EL (cell line): Measurements from ENCODE around the gene NFYC.
A peak's percentile ranks its signal among the peaks of the same experiment; 100 is the strongest.
"Not testable (repeated sequence)": the region's sequence is repeated elsewhere in the genome, so short reads cannot be mapped to it uniquely, and the experiment has no call there.

Experiments used
- DNase-seq: peaks from one replicate; pipeline ENCODE4 v3.0.0-alpha.2; 2016

The NFYC gene

GRCh38 chr1:40665335-40666171 is 26.0 kb upstream of the NFYC start, which contains the start of gene RIMS3:
RIMS3 (minus strand) TSS chr1:40665682; CDS start chr1:40641925, 23,757 bp downstream.
- peak; percentile 67 for DNase-seq

DNA sequence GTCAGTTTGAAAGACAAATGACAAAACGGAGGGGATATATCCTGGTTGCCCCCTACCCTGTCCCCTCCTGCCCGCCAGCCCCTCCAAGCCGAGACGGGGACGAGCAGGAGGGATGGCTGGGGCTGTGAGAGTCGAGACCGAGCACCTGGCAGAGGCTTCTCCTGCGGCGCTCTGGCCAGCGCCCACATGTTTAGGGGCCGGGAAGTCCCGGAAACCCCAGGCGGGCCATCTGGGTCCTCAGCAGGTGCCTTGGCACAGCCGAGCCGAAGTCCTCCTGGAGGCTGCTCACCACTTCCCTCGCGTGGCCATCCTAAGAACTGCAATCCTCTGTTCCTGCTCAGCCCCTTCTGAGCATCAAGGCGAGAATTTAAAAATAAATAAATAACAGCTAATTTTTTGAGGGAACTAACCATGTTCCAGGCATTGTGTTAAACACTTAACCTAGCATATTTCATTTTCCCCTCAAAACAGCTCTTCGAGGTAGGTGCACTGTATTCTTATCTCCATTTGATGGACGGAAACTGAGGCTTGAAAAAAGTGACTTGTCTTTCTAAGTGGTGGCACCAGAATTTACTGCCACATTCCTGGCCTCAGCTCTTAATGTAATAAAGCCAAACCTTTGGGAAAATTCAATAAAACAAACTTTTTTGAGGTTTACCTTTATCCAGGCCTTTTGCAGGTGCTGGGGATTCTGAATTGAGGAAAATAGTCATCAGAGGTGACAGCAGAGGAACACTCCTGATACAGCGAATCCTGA is 22.6 kb upstream of the NFYC start:
- peak; percentile 65 for DNase-seq

DNA sequence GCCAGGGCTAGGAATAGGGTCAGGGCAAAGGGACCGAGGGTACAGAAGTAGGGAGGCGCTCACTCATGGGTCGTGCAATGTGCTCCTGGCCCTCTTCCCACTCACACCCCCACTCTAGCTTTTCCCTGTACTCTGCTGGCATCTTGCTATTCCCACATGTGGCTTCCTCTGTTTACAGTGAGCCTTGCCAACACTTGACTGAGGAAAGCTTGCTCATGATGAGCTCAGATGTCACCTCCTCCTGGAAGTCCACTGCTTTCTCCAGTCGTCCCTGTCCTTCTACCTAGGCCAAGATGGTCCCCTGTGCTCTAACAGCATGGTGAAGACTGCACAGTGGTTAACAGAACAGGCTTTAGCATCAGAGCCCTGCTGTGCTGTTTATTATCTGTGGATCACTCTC is 18.1 kb upstream of the NFYC start:
- no peak for DNase-seq

DNA sequence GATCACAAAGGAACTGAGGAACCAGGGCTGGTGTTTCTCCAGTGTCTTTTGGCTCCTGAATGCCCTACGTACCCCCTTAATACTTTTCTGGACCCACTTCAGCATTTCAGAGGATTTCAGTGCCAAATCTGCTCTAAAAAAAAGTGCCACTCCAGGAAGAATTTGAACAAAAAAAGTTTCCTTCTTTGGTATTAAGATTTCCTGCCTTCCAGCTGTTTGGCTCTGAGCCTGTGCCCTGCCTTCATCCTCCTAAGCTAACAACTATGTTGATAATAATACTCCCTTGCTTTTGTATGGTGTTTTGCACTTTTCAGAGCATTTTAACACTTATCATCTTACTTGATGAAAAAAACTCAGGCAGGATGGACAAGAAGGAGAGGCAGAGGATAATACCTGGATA is 15.0 kb upstream of the NFYC start:
- no peak for DNase-seq

DNA sequence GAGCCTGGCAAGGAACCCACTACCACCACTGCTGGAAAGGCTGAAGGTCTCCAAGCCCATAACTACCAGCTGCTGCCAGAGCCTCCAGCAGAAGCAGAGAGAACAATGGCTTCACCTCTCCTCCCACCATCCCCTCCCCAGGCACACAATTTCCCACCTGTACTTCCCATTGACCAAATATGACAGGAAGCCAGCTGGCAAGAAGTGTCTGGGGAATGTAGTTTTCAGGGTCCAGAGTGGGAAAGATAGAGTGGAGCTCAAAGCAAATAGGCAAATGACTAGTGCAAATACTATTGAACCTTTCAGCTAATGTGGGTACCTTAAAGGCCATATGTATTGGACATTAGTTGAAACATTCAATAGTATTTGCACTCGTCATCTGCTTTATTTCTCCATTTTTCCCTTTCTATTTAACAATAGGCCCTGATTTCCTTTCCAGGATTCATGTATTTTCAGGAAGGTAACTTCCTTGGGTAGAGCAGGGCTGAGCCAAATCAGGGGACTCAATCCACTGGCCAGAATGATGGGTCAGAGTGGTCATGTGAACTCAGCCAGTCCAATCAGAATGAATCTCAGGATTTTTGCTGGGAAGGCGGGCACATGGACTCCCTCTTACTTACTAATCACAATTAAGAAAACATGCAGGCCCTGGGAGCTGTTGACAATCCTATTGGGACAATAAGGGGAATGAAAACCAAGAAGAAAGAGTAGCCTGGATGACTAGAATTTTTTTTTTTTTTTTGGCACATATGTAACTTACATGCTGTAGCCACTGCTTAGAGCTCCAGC is 12.1 kb upstream of the NFYC start:
- no peak for DNase-seq

GRCh38 chr1:40684669-40685068 is 6.8 kb upstream of the NFYC start:
- no peak for DNase-seq

DNA sequence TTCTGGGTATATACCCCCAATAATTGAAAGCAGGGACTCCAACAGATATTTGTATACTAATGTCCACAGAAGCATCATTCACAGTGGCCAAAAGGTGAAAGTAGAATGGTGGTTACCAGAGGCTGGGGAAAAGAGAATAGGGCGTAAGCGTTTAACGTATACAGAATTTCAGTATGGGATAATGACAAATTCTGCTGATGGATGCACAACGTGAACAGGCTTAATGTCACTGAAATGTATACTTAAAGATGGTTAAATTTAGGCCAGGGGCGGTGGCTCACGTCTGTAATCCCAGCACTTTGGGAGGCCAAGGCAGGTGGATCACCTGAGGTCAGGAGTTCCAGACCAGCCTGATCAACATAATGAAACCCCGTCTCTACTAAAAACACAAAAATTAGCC is 4.4 kb upstream of the NFYC start:
- DNase-seq: no peak

- DNase-seq: no peak
Measured at GRCh38 chr1:40687661-40688060, 3.8 kb upstream of the NFYC start.

DNA sequence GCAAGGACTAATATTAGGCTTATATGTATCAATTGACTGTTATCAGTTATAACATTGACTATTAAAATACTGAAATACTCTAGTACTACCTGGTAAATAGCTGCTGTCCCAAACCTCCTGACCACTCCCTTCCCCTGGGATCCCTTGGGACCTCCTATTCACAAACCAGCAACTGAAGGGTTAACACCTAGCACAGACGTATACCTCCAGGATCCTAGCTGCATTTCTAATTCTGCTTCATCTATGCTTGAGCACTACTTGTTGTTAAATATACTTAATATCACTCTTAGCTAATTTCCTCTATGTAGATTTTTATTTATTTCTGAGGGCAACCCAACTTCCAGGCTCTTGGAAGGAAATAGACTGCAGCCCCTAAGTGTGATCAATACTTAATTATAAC is 1.8 kb upstream of the NFYC start:
- no peak for DNase-seq

- no peak for DNase-seq
Measured at GRCh38 chr1:40690771-40691537, 550 bp upstream of the NFYC start.

DNA sequence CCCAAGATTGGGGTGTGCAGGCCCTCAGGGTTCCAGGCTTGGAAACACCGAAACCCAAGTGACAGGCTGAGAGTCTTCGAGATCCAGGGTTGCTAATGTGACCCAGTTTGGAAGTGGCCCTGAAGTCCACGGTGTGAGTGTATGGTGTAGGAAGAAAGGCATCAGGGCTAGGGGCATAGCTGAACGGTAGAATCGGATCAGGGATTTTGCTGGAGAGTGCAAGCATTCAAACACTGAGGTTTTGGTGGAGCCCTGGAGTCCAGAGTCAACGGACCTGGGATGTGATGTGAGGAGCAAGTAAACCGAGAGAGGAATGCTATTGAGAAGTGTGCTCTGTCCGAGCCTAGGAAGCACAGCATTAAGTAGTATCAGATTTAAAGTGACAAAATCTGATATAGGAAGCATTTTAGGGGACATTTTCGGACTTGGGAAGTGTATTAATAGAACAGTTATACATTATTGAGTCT is 958 bp downstream of the NFYC start:
- DNase-seq: no peak

DNA sequence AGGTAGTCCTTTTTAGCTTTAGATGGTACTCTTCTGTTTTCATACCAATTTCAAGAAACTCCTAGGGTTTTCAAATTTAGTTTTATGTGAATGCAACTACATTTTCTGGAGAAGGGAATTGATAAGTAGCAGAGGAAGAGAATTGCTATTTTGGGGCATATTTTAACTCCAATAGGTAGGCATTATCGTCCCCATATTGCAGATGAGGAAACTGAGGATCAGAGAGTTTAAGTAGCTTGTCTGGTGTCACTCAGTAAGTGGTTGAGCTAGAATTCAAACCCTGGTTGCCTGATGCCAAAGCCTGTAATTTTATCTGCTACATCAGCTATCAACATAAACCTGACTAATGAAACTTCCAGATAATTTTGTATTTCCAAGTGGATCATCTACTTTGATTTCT is 1.9 kb downstream of the NFYC start:
- no peak for DNase-seq

DNA sequence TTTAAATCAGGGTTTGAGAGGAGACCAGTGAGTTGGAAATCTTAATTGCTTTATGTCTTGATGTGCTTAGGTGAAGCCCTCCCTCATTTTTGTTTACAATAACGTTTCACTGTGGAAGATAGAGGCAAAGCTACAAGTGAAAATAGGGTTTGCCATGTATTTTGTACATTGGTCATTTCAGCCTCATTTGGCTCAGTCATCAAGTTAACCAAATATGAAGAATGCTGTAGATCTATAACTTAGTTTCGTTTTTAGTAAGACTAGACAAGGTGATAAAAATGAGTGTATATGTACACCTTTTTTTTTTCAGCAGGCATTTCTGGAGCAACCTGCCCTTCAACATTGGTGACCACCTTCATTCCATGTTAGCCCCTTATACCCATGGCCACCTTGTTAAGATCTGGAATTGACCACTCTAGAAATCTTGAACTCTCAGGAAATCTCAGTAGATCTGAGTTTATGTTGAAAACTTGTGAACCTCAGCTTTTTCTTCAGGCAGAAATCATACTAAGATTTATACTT is 2.9 kb downstream of the NFYC start:
- DNase-seq: no peak

DNA sequence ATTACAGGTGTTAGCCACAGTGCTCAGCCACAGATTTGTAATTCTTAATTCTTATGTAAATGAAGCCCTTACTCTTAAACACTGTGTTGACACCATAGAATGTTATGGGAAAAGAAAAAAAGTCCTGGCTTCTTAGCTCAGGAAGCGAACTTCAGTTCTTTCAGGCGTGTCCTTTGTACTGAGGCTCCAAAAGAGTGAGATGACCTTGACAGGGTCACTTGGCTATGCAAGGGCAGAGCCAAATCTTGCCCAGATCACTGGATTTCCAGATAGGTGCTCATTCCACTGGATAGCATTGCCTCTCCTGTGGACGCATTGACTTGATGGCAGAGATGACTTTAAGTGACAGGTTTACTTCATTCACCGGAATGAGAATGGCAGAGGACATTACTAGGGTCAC is 4.8 kb downstream of the NFYC start:
- no peak for DNase-seq

DNA sequence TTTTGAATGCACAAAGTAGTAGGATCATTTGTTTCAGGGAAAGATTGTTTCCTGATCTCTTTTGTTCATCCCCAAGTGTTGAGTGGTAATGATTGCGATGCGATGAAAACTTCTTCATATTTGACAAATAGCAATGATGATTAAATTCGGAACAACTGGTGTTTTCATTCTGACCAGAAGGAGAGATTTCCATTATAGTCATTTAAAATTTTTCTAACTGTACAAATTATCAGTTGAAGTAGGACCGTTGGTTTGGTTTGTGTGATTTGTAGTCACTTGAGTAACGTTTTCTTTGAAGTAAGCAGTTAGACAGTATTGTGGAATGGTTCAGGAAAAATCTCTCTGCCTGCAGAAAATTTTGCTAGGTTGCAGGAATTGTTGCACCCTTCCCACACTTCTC is 5.9 kb downstream of the NFYC start:
- DNase-seq: no peak

DNA sequence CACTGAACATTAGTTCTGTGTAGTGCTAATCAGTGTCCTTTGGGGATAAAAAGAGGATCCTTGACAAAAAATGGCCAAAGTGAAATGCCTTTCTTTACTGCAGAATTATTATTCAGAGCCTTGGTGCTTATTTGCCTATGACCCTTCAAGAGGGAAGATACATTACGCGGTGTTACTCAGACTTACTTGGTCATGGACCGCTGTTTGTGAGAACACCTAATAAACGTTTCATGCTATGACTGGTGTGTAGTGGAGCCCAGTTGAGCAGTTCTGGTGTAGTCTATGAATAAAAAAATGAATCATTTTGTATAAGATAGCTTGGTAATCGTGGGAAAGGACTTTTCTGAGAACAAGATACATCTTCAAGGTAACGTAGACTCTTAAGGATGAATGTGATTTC is 8.3 kb downstream of the NFYC start:
- no peak for DNase-seq

GRCh38 chr1:40701684-40702083 is 10.2 kb downstream of the NFYC start:
- DNase-seq: no peak

DNA sequence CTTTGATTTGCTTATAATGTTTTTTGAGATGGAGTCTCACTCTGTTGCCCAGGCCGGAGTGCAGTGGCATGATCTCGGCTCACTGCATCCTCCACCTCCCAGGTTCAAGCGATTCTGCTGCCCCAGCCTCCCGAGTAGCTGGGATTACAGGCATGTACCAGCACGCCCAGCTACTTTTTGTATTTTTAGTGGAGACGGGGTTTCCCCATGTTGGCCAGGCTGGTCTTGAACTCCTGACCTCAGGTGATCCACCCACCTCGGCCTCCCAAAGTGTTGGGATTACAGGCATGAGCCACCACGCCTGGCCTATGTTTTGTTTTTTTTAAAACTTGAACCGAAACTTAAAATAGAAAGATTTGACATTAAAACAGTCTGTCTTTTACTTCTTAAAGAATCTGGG is 11.3 kb downstream of the NFYC start:
- not testable (repeated sequence) for DNase-seq

- peak; percentile 88 for DNase-seq
Measured at GRCh38 chr1:40703316-40703715, 11.8 kb downstream of the NFYC start.

GRCh38 chr1:40704817-40705733 is 13.6 kb downstream of the NFYC start:
- no peak for DNase-seq

- peak; percentile 21 for DNase-seq
Measured at GRCh38 chr1:40706626-40707025, 15.1 kb downstream of the NFYC start.
